Measurements from ENCODE around the gene MRPL3. TPM values are rescaled to one million over a fixed set of nuclear protein-coding genes. Genes with fewer than 3 reads are reported as not detected.

Gene MRPL3
- total RNA-seq, 2 experiments from 2014 or later: 36.0 to 37.6 TPM

GRCh38 chr3:131484496-131485111 is 18.2 kb downstream of the MRPL3 start:
- intact Hi-C loops (cut with DNase I, micrococcal nuclease): no loop called here

DNA sequence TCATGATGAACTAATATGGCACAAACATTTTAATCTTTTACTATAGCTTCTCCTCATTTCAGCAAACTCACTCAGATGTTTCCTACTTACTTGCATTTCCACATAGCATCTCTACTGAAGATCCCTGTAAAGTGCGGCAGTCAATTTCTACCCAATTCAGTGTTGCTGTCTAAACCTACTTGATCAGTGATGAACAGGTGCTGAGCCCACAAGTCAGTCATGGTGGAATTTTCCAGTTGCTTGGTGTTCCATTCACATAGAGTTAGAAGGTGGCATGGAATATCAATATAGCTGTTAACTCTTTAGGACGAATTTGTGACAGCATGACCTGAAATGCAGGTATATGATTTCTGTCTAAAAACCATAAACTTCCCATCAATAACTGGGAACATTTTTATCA is 22.7 kb downstream of the MRPL3 start:
- H3K4me1 ChIP-seq (ENCODE audit: insufficient read depth, low read length): no peaks in the 10 kb centered on the region
- Mint-ChIP-seq H3K4me1 (ENCODE audit: low read depth) (peaks cover 51% of the 10 kb centered on the region), H3K27me3 (no peaks in the 10 kb centered on the region), H3K9me3 (no peaks in the 10 kb centered on the region), H3K36me3 (ENCODE audit: low read depth) (peaks cover 74% of the 10 kb centered on the region), H3K4me3 (no peak overlapping the region), H3K27ac (no peak overlapping the region)
- POLR2A ChIA-PET: no interaction called here
- ATAC-seq (ENCODE audit: poor library complexity) (no peak), DNase-seq (no peak)
- intact Hi-C loops (cut with DNase I, micrococcal nuclease): no loop called here
- no peak overlapping the region for H3K4me3 ChIP-seq (ENCODE audit: low read length)
- peaks cover 48% of the 10 kb centered on the region for H3K36me3 ChIP-seq (ENCODE audit: insufficient read depth, low read length)
- H3K27ac ChIP-seq (ENCODE audit: low read depth in 1 of 2, low read length in 2 of 2): no peak overlapping the region
- TF ChIP-seq, protein P1, sequence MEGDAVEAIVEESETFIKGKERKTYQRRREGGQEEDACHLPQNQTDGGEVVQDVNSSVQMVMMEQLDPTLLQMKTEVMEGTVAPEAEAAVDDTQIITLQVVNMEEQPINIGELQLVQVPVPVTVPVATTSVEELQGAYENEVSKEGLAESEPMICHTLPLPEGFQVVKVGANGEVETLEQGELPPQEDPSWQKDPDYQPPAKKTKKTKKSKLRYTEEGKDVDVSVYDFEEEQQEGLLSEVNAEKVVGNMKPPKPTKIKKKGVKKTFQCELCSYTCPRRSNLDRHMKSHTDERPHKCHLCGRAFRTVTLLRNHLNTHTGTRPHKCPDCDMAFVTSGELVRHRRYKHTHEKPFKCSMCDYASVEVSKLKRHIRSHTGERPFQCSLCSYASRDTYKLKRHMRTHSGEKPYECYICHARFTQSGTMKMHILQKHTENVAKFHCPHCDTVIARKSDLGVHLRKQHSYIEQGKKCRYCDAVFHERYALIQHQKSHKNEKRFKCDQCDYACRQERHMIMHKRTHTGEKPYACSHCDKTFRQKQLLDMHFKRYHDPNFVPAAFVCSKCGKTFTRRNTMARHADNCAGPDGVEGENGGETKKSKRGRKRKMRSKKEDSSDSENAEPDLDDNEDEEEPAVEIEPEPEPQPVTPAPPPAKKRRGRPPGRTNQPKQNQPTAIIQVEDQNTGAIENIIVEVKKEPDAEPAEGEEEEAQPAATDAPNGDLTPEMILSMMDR (IDR thresholded peaks at IDR 0.05): no peak
- no peaks in the 10 kb centered on the region for H3K27me3 ChIP-seq (ENCODE audit: control insufficient read depth in 1 of 2, insufficient read depth in 2 of 2, low read length in 2 of 2)
- H3K9me3 ChIP-seq (ENCODE audit: control insufficient read depth in 1 of 2, insufficient read depth in 1 of 2, low read length in 2 of 2): no peaks in the 10 kb centered on the region
- CTCF ChIA-PET: no interaction called here

More at GRCh38 chr3:131484496-131485111, 18.2 kb downstream of the MRPL3 start:
- H3K27me3 Mint-ChIP-seq: no peaks in the 10 kb centered on the region
- DNase-seq (no peak), ATAC-seq (ENCODE audit: poor library complexity) (no peak)
- peaks cover 50% of the 10 kb centered on the region for H3K36me3 ChIP-seq (ENCODE audit: insufficient read depth, low read length)
- H3K4me1 ChIP-seq (ENCODE audit: insufficient read depth, low read length): no peaks in the 10 kb centered on the region
- H3K27ac ChIP-seq (ENCODE audit: low read depth in 1 of 2, low read length in 2 of 2): no peak overlapping the region
- no peak overlapping the region for H3K4me3 ChIP-seq (ENCODE audit: low read length)
- H3K9me3 Mint-ChIP-seq: no peaks in the 10 kb centered on the region
- H3K36me3 Mint-ChIP-seq (ENCODE audit: low read depth): peaks cover 85% of the 10 kb centered on the region
- H3K27me3 ChIP-seq (ENCODE audit: control insufficient read depth in 1 of 2, insufficient read depth in 2 of 2, low read length in 2 of 2): no peaks in the 10 kb centered on the region
- peaks cover 43% of the 10 kb centered on the region for H3K4me1 Mint-ChIP-seq (ENCODE audit: low read depth)
- no peak overlapping the region for H3K4me3 Mint-ChIP-seq
- TF ChIP-seq, protein P1 (IDR thresholded peaks at IDR 0.05): no peak
- CTCF ChIA-PET: no interaction called here
- H3K27ac Mint-ChIP-seq: no peak overlapping the region
- H3K9me3 ChIP-seq (ENCODE audit: control insufficient read depth in 1 of 2, insufficient read depth in 1 of 2, low read length in 2 of 2): no peaks in the 10 kb centered on the region
- POLR2A ChIA-PET: interaction anchor here (1.9 kb wide), 1 partner anchor 103 kb away, joined by 5 read pairs; the partner anchor contains the start of gene NUDT16

GRCh38 chr3:131477813-131478212 is 25.0 kb downstream of the MRPL3 start:
- Histone ChIP-seq H3K27ac (ENCODE audit: low read depth in 1 of 2, low read length in 2 of 2) (no peak overlapping the region), H3K4me3 (ENCODE audit: low read length) (no peak overlapping the region), H3K9me3 (ENCODE audit: control insufficient read depth in 1 of 2, insufficient read depth in 1 of 2, low read length in 2 of 2) (no peaks in the 10 kb centered on the region), H3K36me3 (ENCODE audit: insufficient read depth, low read length) (peaks cover 33% of the 10 kb centered on the region), H3K4me1 (ENCODE audit: insufficient read depth, low read length) (no peaks in the 10 kb centered on the region), H3K27me3 (ENCODE audit: control insufficient read depth in 1 of 2, insufficient read depth in 2 of 2, low read length in 2 of 2) (no peaks in the 10 kb centered on the region)
- no peak overlapping the region for H3K4me3 Mint-ChIP-seq
- TF ChIP-seq, protein P1 (IDR thresholded peaks at IDR 0.05): no peak
- no peaks in the 10 kb centered on the region for H3K9me3 Mint-ChIP-seq
- no peak overlapping the region for H3K27ac Mint-ChIP-seq
- ChIA-PET CTCF (no interaction called here), POLR2A (no interaction called here)
- DNase-seq (no peak), ATAC-seq (ENCODE audit: poor library complexity) (no peak)
- no peaks in the 10 kb centered on the region for H3K27me3 Mint-ChIP-seq
- intact Hi-C loops (cut with DNase I, micrococcal nuclease): no loop called here
- peaks cover 59% of the 10 kb centered on the region for H3K4me1 Mint-ChIP-seq (ENCODE audit: low read depth)
- H3K36me3 Mint-ChIP-seq (ENCODE audit: low read depth): peaks cover 68% of the 10 kb centered on the region
